Caki2 (cell line): ENCODE results near the gene GFAP. TPM values are rescaled to one million over a fixed set of nuclear protein-coding genes. Genes with fewer than 3 reads are reported as not detected.

Experiments used
- DNase-seq: peaks from one replicate; pipeline ENCODE4 v3.0.0-alpha.2; 2015; ENCODE audit warnings: low read depth
- in situ Hi-C: cut with HindIII; loops from 2 replicates; pipeline ENCODE4 v1.10.0; 2016; ENCODE audit warnings: low sequenced_read_pairs, low pct_unique_long_range_greater_than_20kb, mixed read lengths
- total RNA-seq: library from RNA; depleted of rRNA; stranded (reverse); fragments of >200 nt; shearing (Covaris generic); gene quantifications from 2 replicates; pipeline ENCODE4 v1.2.3, GENCODE V29; 2014; ENCODE audit warnings: low replicate concordance

The GFAP gene
- total RNA-seq, 1 experiment from 2014 or later = not detected

GRCh38 chr17:44933824-44934744, 18.8 kb upstream of the GFAP start:
- DNase-seq = no peak
- in situ Hi-C loops = no loop called here

- no peak for DNase-seq
- in situ Hi-C loops = no loop called here
Observed at GRCh38 chr17:44932787-44933097, 17.4 kb upstream of the GFAP start.

GRCh38 chr17:44932096-44932786, 16.9 kb upstream of the GFAP start:
- in situ Hi-C loops = no loop called here
- no peak for DNase-seq

GRCh38 chr17:44931376-44931775, 16.1 kb upstream of the GFAP start:
- in situ Hi-C loops = no loop called here
- no peak for DNase-seq

- no peak for DNase-seq
- in situ Hi-C loops = no loop called here
Observed at GRCh38 chr17:44930667-44931066, 15.4 kb upstream of the GFAP start.

GRCh38 chr17:44928950-44929720, 13.8 kb upstream of the GFAP start:
- in situ Hi-C loops = no loop called here
- no peak for DNase-seq

- in situ Hi-C loops = no loop called here
- no peak for DNase-seq
Observed at GRCh38 chr17:44928136-44928535, 12.8 kb upstream of the GFAP start.

- no peak for DNase-seq
- in situ Hi-C loops = no loop called here
Observed at GRCh38 chr17:44927696-44928095, 12.4 kb upstream of the GFAP start.

- no peak for DNase-seq
- in situ Hi-C loops = no loop called here
Observed at GRCh38 chr17:44926821-44927525, 11.7 kb upstream of the GFAP start.

- in situ Hi-C loops = no loop called here
- DNase-seq = no peak
Observed at GRCh38 chr17:44925731-44926697, 10.7 kb upstream of the GFAP start.

- in situ Hi-C loops = no loop called here
- no peak for DNase-seq
Observed at GRCh38 chr17:44924107-44924544, 8.8 kb upstream of the GFAP start.

- DNase-seq = no peak
- in situ Hi-C loops = no loop called here
Observed at GRCh38 chr17:44922746-44923470, 7.6 kb upstream of the GFAP start.

- in situ Hi-C loops = no loop called here
- no peak for DNase-seq
Observed at GRCh38 chr17:44922136-44922535, 6.8 kb upstream of the GFAP start.

GRCh38 chr17:44921122-44921882, 6.0 kb upstream of the GFAP start:
- DNase-seq = no peak
- in situ Hi-C loops = no loop called here

GRCh38 chr17:44920565-44920940, 5.3 kb upstream of the GFAP start:
- in situ Hi-C loops = no loop called here
- DNase-seq = no peak

- in situ Hi-C loops = no loop called here
Observed at GRCh38 chr17:44919885-44920564, 4.7 kb upstream of the GFAP start.

More at GRCh38 chr17:44919885-44920564, 4.7 kb upstream of the GFAP start:
- DNase-seq = peak; percentile 65
